GM23338 (cell line): ENCODE measurements around the gene DDA1. TPM values are rescaled to one million over a fixed set of nuclear protein-coding genes. Genes with fewer than 3 reads are reported as not detected.

Experiments used
- ATAC-seq: fragments of 200-7000 bp; cut with Tn5 transposase; 3 replicates; pipeline ENCODE4 v1.9.1; 2020
- DNase-seq: peaks from one replicate; pipeline ENCODE4 v3.0.0-alpha.2; 2015; ENCODE audit warnings: low spot score
- H2AFZ ChIP-seq: fragments of 200-600 bp; sonication (generic); 2 replicates; pipeline ENCODE4 v1.8.0; 2016; ENCODE audit warnings: antibody characterized with exemption, mild to moderate bottlenecking, moderate library complexity
- H3F3A ChIP-seq: fragments of 200-600 bp; sonication (generic); replicated peaks from 2 replicates; pipeline ENCODE4 v1.8.0; 2017; ENCODE audit warnings: antibody characterized with exemption, mixed run types, low read depth
- H3K27ac ChIP-seq: fragments of 200-600 bp; sonication (generic); 2 replicates; pipeline ENCODE4 v1.6.1; 2016; ENCODE audit warnings: low read depth
- H3K27me3 ChIP-seq: fragments of 200-600 bp; sonication (generic); 2 replicates; pipeline ENCODE4 v1.8.0; 2016; ENCODE audit warnings: mild to moderate bottlenecking, mixed run types, moderate library complexity; ENCODE audit not compliant: insufficient read depth
- H3K36me3 ChIP-seq: fragments of 200-600 bp; sonication (generic); 2 replicates; pipeline ENCODE4 v1.8.0; 2016; ENCODE audit warnings: mild to moderate bottlenecking; ENCODE audit not compliant: insufficient read depth
- H3K4me1 ChIP-seq: fragments of 200-600 bp; sonication (generic); 2 replicates; pipeline ENCODE4 v1.8.0; 2016; ENCODE audit warnings: mild to moderate bottlenecking, moderate library complexity; ENCODE audit not compliant: insufficient read depth
- H3K4me2 ChIP-seq: fragments of 200-600 bp; sonication (generic); 2 replicates; pipeline ENCODE4 v1.7.1; 2017; ENCODE audit warnings: mixed run types
- H3K4me3 ChIP-seq: fragments of 200-600 bp; sonication (generic); 2 replicates; pipeline ENCODE4 v1.6.1; 2016; ENCODE audit warnings: mixed run types
- H3K79me2 ChIP-seq: fragments of 200-600 bp; sonication (generic); replicated peaks from 2 replicates; pipeline ENCODE4 v1.8.0; 2017; ENCODE audit warnings: mild to moderate bottlenecking; ENCODE audit not compliant: insufficient read depth
- H3K9me2 ChIP-seq: fragments of 200-600 bp; sonication (generic); 2 replicates; pipeline ENCODE4 v1.8.0; 2017; ENCODE audit not compliant: insufficient read depth
- H4K20me1 ChIP-seq: fragments of 200-600 bp; sonication (generic); replicated peaks from 2 replicates; pipeline ENCODE4 v1.8.0; 2017; ENCODE audit warnings: mild to moderate bottlenecking; ENCODE audit not compliant: insufficient read depth
- H3K27ac Mint-ChIP-seq: 2 replicates; pipeline ENCODE4 v1.8.0; 2020; ENCODE audit warnings: inconsistent platforms, mild to moderate bottlenecking, moderate library complexity, mixed read lengths
- H3K27me3 Mint-ChIP-seq: 3 replicates; pipeline ENCODE4 v1.8.0; 2022; ENCODE audit warnings: low read depth, mild to moderate bottlenecking, moderate library complexity, mixed read lengths, inconsistent platforms; ENCODE audit not compliant: insufficient read depth, poor library complexity
- H3K36me3 Mint-ChIP-seq: 3 replicates; pipeline ENCODE4 v1.8.0; 2021; ENCODE audit warnings: low read depth, mild to moderate bottlenecking, inconsistent platforms, moderate library complexity, mixed read lengths
- H3K4me1 Mint-ChIP-seq: 3 replicates; pipeline ENCODE4 v1.8.0; 2020; ENCODE audit warnings: mild to moderate bottlenecking, inconsistent platforms, mixed read lengths
- H3K4me3 Mint-ChIP-seq: 3 replicates; pipeline ENCODE4 v1.8.0; 2021; ENCODE audit warnings: moderate library complexity, mild to moderate bottlenecking, inconsistent platforms, mixed read lengths
- H3K9me3 Mint-ChIP-seq: 3 replicates; pipeline ENCODE4 v1.8.0; 2020; ENCODE audit warnings: moderate library complexity, mild to moderate bottlenecking, inconsistent platforms, mixed read lengths
- CREB1 ChIP-seq: fragments of 250-450 bp; sonication (Bioruptor Pico); IDR thresholded peaks from 2 replicates; pipeline ENCODE4 v1.5.0; 2020; ENCODE audit warnings: low read depth, mild to moderate bottlenecking, moderate library complexity
- CTCF ChIP-seq, 2 experiments: fragments of 200-600 bp in 1 of 2; sonication (generic) in 1 of 2; conservative IDR thresholded peaks; 2 replicates each; pipeline versions ENCODE4 v1.5.1 to v1.6.1; 2016 to 2017; ENCODE audit warnings: antibody characterized with exemption in 2 of 2, low read depth in 2 of 2, mild to moderate bottlenecking in 2 of 2, moderate library complexity in 1 of 2
- EZH2 ChIP-seq: fragments of 200-600 bp; sonication (generic); IDR thresholded peaks from one replicate; pipeline ENCODE4 v1.8.0; 2017; ENCODE audit warnings: antibody characterized with exemption, mild to moderate bottlenecking, low read depth; ENCODE audit not compliant: unreplicated experiment
- EZH2phosphoT487 ChIP-seq: fragments of 200-600 bp; sonication (generic); IDR thresholded peaks from one replicate; pipeline ENCODE4 v1.8.1; 2018; ENCODE audit warnings: antibody characterized with exemption; ENCODE audit not compliant: unreplicated experiment
- NANOG ChIP-seq: IDR thresholded peaks from 2 replicates; pipeline ENCODE4 v1.6.1; 2016; ENCODE audit warnings: antibody characterized with exemption, borderline replicate concordance
- POLR2AphosphoS5 ChIP-seq: IDR thresholded peaks from 2 replicates; pipeline ENCODE4 v1.6.1; 2016; ENCODE audit warnings: antibody characterized with exemption, low read depth
- REST ChIP-seq: IDR thresholded peaks from one replicate; pipeline ENCODE4 v1.6.1; 2018; ENCODE audit warnings: antibody characterized with exemption; ENCODE audit not compliant: unreplicated experiment
- STAT1 ChIP-seq: IDR thresholded peaks from one replicate; pipeline ENCODE4 v1.6.1; 2016; ENCODE audit warnings: antibody characterized with exemption; ENCODE audit not compliant: unreplicated experiment
- ZNF114 ChIP-seq: fragments of 250-450 bp; sonication (Bioruptor Pico); IDR thresholded peaks from 2 replicates; pipeline ENCODE4 v1.5.0; 2020; ENCODE audit warnings: mild to moderate bottlenecking, moderate library complexity
- ZNF462 ChIP-seq: fragments of 250-450 bp; sonication (Bioruptor Pico); IDR thresholded peaks from 2 replicates; pipeline ENCODE4 v1.5.0; 2020; ENCODE audit warnings: mild to moderate bottlenecking, moderate library complexity
- polyA plus RNA-seq: library from polyadenylated mRNA; unstranded; fragments of >200 nt; fragmentation: Nextera tagmentation; extraction: Ambion mirVana; gene quantifications from 2 replicates; pipeline ENCODE4 v1.2.1, GENCODE V29; 2016
- total RNA-seq: library from RNA; depleted of rRNA; stranded (reverse); fragments of >200 nt; shearing (Covaris generic); gene quantifications from 2 replicates; pipeline ENCODE4 v1.2.3, GENCODE V29; 2014

Gene DDA1
- total and polyA plus RNA-seq, 2 experiments from 2014 or later: 34.6 to 107 TPM

- TF ChIP-seq STAT1: no peak
- no peak for TF ChIP-seq ZNF114 (CRISPR knock-in tag)
- TF ChIP-seq POLR2AphosphoS5: no peak
- Mint-ChIP-seq H3K4me1 (peaks cover 15% of the 10 kb centered on the region), H3K4me3 (no peak overlapping the region), H3K27me3 (peaks cover 15% of the 10 kb centered on the region), H3K36me3 (no peaks in the 10 kb centered on the region), H3K9me3 (no peaks in the 10 kb centered on the region), H3K27ac (no peak overlapping the region)
- Histone ChIP-seq H2AFZ (peak overlapping the region; percentile 63), H3K4me1 (peaks cover 6% of the 10 kb centered on the region; the same call in 1 of the 2 replicates), H4K20me1 (no peaks in the 10 kb centered on the region), H3K4me3 (no peak overlapping the region), H3K36me3 (no peaks in the 10 kb centered on the region), H3K9me2 (no peaks in the 10 kb centered on the region), H3K27ac (no peak overlapping the region), H3F3A (no peaks in the 10 kb centered on the region), H3K27me3 (no peaks in the 10 kb centered on the region), H3K4me2 (no peak overlapping the region), H3K79me2 (no peaks in the 10 kb centered on the region)
- DNase-seq (no peak), ATAC-seq (no peak)
Observed at GRCh38 chr19:17352608-17353280, 43.4 kb downstream of the DDA1 start.

GRCh38 chr19:17353386-17353785 lies 44.0 kb downstream of the DDA1 start:
- Histone ChIP-seq H3K4me2 (no peak overlapping the region), H3K36me3 (no peaks in the 10 kb centered on the region), H4K20me1 (no peaks in the 10 kb centered on the region), H3K27me3 (no peaks in the 10 kb centered on the region), H3K9me2 (no peaks in the 10 kb centered on the region), H3K4me3 (no peak overlapping the region), H3K4me1 (peaks cover 5% of the 10 kb centered on the region; the same call in 1 of the 2 replicates), H3K79me2 (no peaks in the 10 kb centered on the region), H3K27ac (no peak overlapping the region), H2AFZ (peak overlapping the region; percentile 63), H3F3A (no peaks in the 10 kb centered on the region)
- ATAC-seq (no peak), DNase-seq (no peak)
- peaks cover 13% of the 10 kb centered on the region for H3K4me1 Mint-ChIP-seq
- H3K9me3 Mint-ChIP-seq: no peaks in the 10 kb centered on the region
- no peak overlapping the region; the same call in 2 of the 3 replicates for H3K4me3 Mint-ChIP-seq
- no peak overlapping the region for H3K27ac Mint-ChIP-seq
- peaks cover 11% of the 10 kb centered on the region for H3K27me3 Mint-ChIP-seq
- H3K36me3 Mint-ChIP-seq: no peaks in the 10 kb centered on the region
- TF ChIP-seq ZNF114 (CRISPR knock-in tag) (no peak), ZNF462 (no peak), CTCF (conservative IDR thresholded peaks at IDR 0.05; ENCODE audit: low read depth in 2 of 2) (no peak), NANOG (no peak), REST (no peak), STAT1 (no peak), EZH2 (no peak), CREB1 (CRISPR knock-in tag) (no peak), EZH2phosphoT487 (no peak)
